Omental fat pad (tissue), 4 donors: ENCODE results near the gene RAB32. TPM values are rescaled to one million over a fixed set of nuclear protein-coding genes. Genes with fewer than 3 reads are reported as not detected.

Experiments used
- ATAC-seq: fragments of 150-250 bp; one replicate; pipeline ENCODE4 v1.9.1; 2016; ENCODE audit warnings: mild to moderate bottlenecking, moderate library complexity; ENCODE audit not compliant: low FRiP score
- DNase-seq: peaks from one replicate; pipeline ENCODE4 v3.0.0-alpha.2; 2019; ENCODE audit warnings: low spot score
- CTCF ChIP-seq, 3 donors: fragments of 450-650 bp; IDR thresholded peaks; one replicate each; pipeline ENCODE4 v1.5.1; 2016 to 2017; ENCODE audit warnings: antibody characterized with exemption in 3 of 3, mild to moderate bottlenecking in 3 of 3, moderate library complexity in 2 of 3
- total RNA-seq, 4 donors: library from RNA; depleted of rRNA; stranded (reverse); fragments of >200 nt; gene quantifications; one replicate each; pipeline ENCODE4 v1.1.0, GENCODE V29; 2016

The RAB32 gene
- total RNA-seq, 4 donors from 2014 or later: 21.3 to 45.8 (median 29.1) TPM

- no peak for DNase-seq
- ATAC-seq: no peak
- TF ChIP-seq CTCF (IDR thresholded peaks at IDR 0.05): no peak
Observed at GRCh38 chr6:146581968-146582367, 38.3 kb downstream of the RAB32 start.

GRCh38 chr6:146582857-146583256 is 39.2 kb downstream of the RAB32 start:
- ATAC-seq (no peak), DNase-seq (no peak)
- TF ChIP-seq CTCF (IDR thresholded peaks at IDR 0.05): no peak

- no peak for ATAC-seq
- no peak for TF ChIP-seq CTCF (IDR thresholded peaks at IDR 0.05)
- no peak for DNase-seq
Observed at GRCh38 chr6:146583966-146584365, 40.3 kb downstream of the RAB32 start.

- no peak for ATAC-seq
- DNase-seq: no peak
- no peak for TF ChIP-seq CTCF (IDR thresholded peaks at IDR 0.05)
Observed at GRCh38 chr6:146587459-146587858, 43.8 kb downstream of the RAB32 start.

- TF ChIP-seq CTCF (IDR thresholded peaks at IDR 0.05): no peak
- ATAC-seq (no peak), DNase-seq (no peak)
Observed at GRCh38 chr6:146590492-146590891, 46.9 kb downstream of the RAB32 start.

GRCh38 chr6:146592451-146592850 is 48.8 kb downstream of the RAB32 start:
- ATAC-seq (no peak), DNase-seq (no peak)
- TF ChIP-seq CTCF (IDR thresholded peaks at IDR 0.05): no peak

- ATAC-seq: no peak
- DNase-seq: no peak
- no peak for TF ChIP-seq CTCF (IDR thresholded peaks at IDR 0.05)
Observed at GRCh38 chr6:146593986-146594385, 50.4 kb downstream of the RAB32 start.
